Left lung (tissue), 10 donors: ENCODE measurements around the gene B3GNT4. TPM values are rescaled to one million over a fixed set of nuclear protein-coding genes. Genes with fewer than 3 reads are reported as not detected.

Experiments
- ATAC-seq: fragments of 200-7000 bp; cut with Tn5 transposase; one replicate; pipeline ENCODE4 v1.9.1; 2020; ENCODE audit warnings: moderate library complexity
- DNase-seq, 4 donors: peaks; one replicate each; pipeline ENCODE4 v3.0.0-alpha.2; 2013 to 2020
- H3K27ac ChIP-seq, 2 donors: fragments of 200-600 bp; sonication (generic) in 1 of 2; one replicate each; pipeline versions ENCODE4 v1.5.0 to v1.8.0; 2020 to 2021
- H3K27me3 ChIP-seq, 2 donors: fragments of 200-600 bp; sonication (generic) in 1 of 2; one replicate each; pipeline versions ENCODE4 v1.5.0 to v1.8.0; 2020 to 2021
- H3K36me3 ChIP-seq, 2 donors: fragments of 200-600 bp; sonication (generic) in 1 of 2; one replicate each; pipeline versions ENCODE4 v1.5.0 to v1.8.0; 2020 to 2021
- H3K4me1 ChIP-seq, 2 donors: fragments of 200-600 bp; one replicate each; pipeline ENCODE4 v1.8.0; 2021
- H3K4me3 ChIP-seq, 2 donors: fragments of 200-600 bp; sonication (generic) in 1 of 2; one replicate each; pipeline versions ENCODE4 v1.5.0 to v1.8.0; 2020 to 2021; ENCODE audit warnings: mild to moderate bottlenecking in 1 of 2
- H3K9me3 ChIP-seq, 2 donors: fragments of 200-600 bp; sonication (generic) in 1 of 2; one replicate each; pipeline versions ENCODE4 v1.5.0 to v1.8.0; 2020 to 2021
- CTCF ChIP-seq, 2 donors: fragments of 200-600 bp; sonication (generic) in 1 of 2; IDR thresholded peaks; one replicate each; pipeline versions ENCODE4 v1.5.0 to v1.8.0; 2021; ENCODE audit warnings: antibody characterized with exemption in 2 of 2
- intact Hi-C, 2 donors: fragments of 100-400 bp; cut with DNase I; formaldehyde crosslinking; loops; one replicate each; pipeline versions ENCODE4 v1.11.2 to v1.14.2; 2022
- polyA plus RNA-seq, 6 donors: library from polyadenylated mRNA; unstranded; fragments of 120-200 nt; gene quantifications; one replicate each; pipeline ENCODE4 v1.2.1, GENCODE V29; 2013; ENCODE audit not compliant: insufficient read length in 6 of 6
- total RNA-seq, 2 donors: library from RNA; stranded (reverse); fragmentation: NEBNext Ultra II Directional; extraction: Animal tissue kit (Norgen Biotek cat#: 25700); gene quantifications; one replicate each; pipeline ENCODE4 v1.2.1, GENCODE V29; 2021
- donor health status: DM: no; HTN: yes; CAD: no.
- donor health status: DM: no; HTN: no; CAD: no.

B3GNT4 gene
- total and polyA plus RNA-seq, 8 donors: 0.22 to 1.6 (median 0.82) TPM

GRCh38 chr12:122225683-122226365 is 22.3 kb downstream of the B3GNT4 start, which contains the start of gene DIABLO:
Gene DIABLO (minus strand): TSS chr12:122226052. CDS start chr12:122226014, 38 bp downstream.
- DNase-seq (peak; percentile 98 to 100 (median 100)), ATAC-seq (peak; percentile 97)
- Histone ChIP-seq H3K4me3 (peak within 1 kb of the TSS; percentile 96 to 97), H3K36me3 (peaks cover 0 to 47% of the 10 kb centered on the region in 2 donors), H3K9me3 (no peaks in the 10 kb centered on the region), H3K27ac (peak within 1 kb of the TSS; percentile 87 to 95), H3K4me1 (peaks cover 16 to 30% of the 10 kb centered on the region in 2 donors), H3K27me3 (no peaks in the 10 kb centered on the region)
- intact Hi-C loops: no loop called here
- no peak for TF ChIP-seq CTCF (IDR thresholded peaks at IDR 0.05)

- Histone ChIP-seq H3K4me3 (peak overlapping the region; percentile 19 to 96), H3K36me3 (peaks cover 0 to 47% of the 10 kb centered on the region in 2 donors), H3K27ac (peak overlapping the region in 1 of 2 donors; percentile 95), H3K27me3 (no peaks in the 10 kb centered on the region), H3K4me1 (peaks cover 16 to 30% of the 10 kb centered on the region in 2 donors), H3K9me3 (no peaks in the 10 kb centered on the region)
- no peak for ATAC-seq
- intact Hi-C loops: no loop called here
- TF ChIP-seq CTCF (IDR thresholded peaks at IDR 0.05): no peak
- DNase-seq: peak in 1 of 4 donors; percentile 35
These were observed 23.0 kb downstream of the B3GNT4 start for GRCh38 chr12:122226366-122227125.

DNA sequence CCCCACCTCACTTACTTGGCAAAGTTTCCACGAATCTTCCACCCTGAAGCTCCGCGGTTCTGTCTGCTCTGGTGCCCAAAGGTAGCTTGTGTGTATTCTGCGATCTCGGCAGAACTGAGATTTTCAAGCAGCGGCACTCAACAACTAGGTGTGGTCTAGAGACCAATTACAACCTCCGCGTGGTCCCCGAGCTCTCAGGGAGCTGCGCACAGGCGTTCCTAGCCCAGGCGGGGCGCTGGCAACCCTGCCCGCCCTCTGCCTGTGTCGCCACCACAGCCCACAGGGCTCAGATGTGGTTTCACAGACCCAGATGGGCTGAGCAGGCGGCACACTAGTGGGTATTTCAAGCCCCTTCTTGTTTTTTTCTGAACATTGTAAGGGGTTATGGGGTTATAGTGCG is 23.8 kb downstream of the B3GNT4 start:
- peaks cover 16 to 30% of the 10 kb centered on the region in 2 donors for H3K4me1 ChIP-seq
- no peaks in the 10 kb centered on the region for H3K27me3 ChIP-seq
- H3K36me3 ChIP-seq: peaks cover 0 to 47% of the 10 kb centered on the region in 2 donors
- no peaks in the 10 kb centered on the region for H3K9me3 ChIP-seq
- H3K4me3 ChIP-seq: no peak overlapping the region
- no peak for TF ChIP-seq CTCF (IDR thresholded peaks at IDR 0.05)
- no peak overlapping the region for H3K27ac ChIP-seq
- ATAC-seq: no peak
- intact Hi-C loops: no loop called here
- no peak for DNase-seq

- Histone ChIP-seq H3K27ac (no peak overlapping the region), H3K4me3 (no peak overlapping the region), H3K27me3 (no peaks in the 10 kb centered on the region), H3K9me3 (no peaks in the 10 kb centered on the region), H3K36me3 (peaks cover 0 to 47% of the 10 kb centered on the region in 2 donors), H3K4me1 (peaks cover 16 to 30% of the 10 kb centered on the region in 2 donors)
- intact Hi-C loops: no loop called here
- no peak for DNase-seq
- no peak for TF ChIP-seq CTCF (IDR thresholded peaks at IDR 0.05)
- no peak for ATAC-seq
These were observed 24.6 kb downstream of the B3GNT4 start for GRCh38 chr12:122228092-122228491.

- peaks cover 0 to 66% of the 10 kb centered on the region in 2 donors for H3K36me3 ChIP-seq
- H3K4me1 ChIP-seq: peaks cover 6 to 8% of the 10 kb centered on the region in 2 donors
- no peak for TF ChIP-seq CTCF (IDR thresholded peaks at IDR 0.05)
- ATAC-seq (no peak), DNase-seq (no peak)
- no peak overlapping the region for H3K27ac ChIP-seq
- H3K27me3 ChIP-seq: no peaks in the 10 kb centered on the region
- H3K9me3 ChIP-seq: no peaks in the 10 kb centered on the region
- H3K4me3 ChIP-seq: no peak overlapping the region
- intact Hi-C loops: no loop called here
These were observed 27.3 kb downstream of the B3GNT4 start for GRCh38 chr12:122230798-122231197.
